HG03039 (cell line): Measurements from ENCODE around the gene RPL7A.
"Not testable (repeated sequence)": the region's sequence is repeated elsewhere in the genome, so short reads cannot be mapped to it uniquely, and the experiment has no call there.

Experiments
- ATAC-seq: cut with Tn5 transposase; IDR thresholded peaks from one replicate; pipeline ENCODE4 v1.9.1; 2021; ENCODE audit warnings: mild to moderate bottlenecking, moderate library complexity; ENCODE audit not compliant: unreplicated experiment

The RPL7A gene

DNA sequence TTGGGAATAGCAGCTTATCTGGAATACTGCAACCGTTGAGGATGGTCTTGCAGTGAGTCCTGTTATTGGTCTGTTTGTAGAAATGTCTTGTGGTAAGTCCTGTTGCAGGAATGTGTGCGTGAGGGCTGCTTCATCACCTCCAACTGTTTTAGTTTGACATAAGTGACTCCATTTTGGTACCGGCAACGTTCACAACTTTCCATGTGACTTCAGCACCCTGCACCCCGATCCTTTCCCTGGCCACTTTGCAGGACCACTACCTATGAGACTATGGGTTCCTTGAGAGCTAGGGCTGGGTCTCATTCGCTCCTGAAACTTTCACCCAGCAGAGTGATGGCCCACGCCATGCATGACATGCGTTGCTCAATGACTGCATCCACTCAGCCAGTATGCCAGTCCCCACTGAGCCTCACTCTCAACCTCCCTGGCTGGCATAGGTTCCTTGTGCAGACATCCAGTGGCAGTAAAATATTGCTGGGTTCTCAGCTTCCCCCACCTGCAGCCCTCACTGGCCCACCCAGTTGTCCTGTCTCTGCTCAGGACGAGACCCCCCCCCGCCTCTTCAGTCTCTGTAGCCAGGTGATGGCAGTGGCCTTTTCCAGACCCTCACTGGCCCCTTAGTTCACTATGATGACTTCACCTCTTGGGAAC is 20.1 kb upstream of the RPL7A start:
- no peak for ATAC-seq

DNA sequence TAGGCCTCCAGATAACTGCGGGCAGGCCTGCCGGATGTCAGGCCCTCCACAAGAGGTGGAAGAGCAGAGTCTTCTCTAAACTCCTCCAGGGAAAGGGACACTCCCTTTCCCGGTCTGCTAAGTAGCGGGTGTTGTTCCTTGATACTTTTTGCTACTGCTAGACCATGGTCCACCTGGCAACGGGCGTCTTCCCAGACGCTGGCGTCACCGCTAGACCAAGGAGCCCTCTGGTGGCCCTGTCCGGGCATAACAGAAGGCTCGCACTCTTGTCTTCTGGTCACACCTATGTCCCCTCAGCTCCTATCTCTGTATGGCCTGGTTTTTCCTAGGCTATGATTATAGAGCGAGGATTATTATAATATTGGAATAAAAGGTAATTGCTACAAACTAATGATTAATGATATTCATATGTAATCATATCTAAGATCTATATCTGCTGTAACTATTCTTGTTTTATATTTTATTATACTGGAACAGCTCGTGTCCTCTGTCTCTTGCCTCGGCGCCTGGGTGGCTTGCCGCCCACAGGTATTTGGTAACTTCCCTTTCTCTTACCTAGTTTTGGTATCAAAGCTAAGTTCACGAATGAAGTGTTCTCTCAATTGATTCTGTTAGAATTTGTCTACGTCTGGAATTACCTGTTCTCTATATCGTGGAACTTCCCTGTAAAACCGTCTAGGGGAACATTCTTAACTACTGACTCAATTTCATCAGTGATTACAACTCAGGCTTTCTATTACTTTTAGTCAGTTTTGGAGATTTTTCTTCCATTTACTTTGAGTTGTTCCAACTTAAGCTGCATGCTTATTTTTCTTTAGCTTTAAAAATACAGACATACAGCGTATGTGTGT is 18.5 kb upstream of the RPL7A start:
- not testable (repeated sequence) for ATAC-seq

DNA sequence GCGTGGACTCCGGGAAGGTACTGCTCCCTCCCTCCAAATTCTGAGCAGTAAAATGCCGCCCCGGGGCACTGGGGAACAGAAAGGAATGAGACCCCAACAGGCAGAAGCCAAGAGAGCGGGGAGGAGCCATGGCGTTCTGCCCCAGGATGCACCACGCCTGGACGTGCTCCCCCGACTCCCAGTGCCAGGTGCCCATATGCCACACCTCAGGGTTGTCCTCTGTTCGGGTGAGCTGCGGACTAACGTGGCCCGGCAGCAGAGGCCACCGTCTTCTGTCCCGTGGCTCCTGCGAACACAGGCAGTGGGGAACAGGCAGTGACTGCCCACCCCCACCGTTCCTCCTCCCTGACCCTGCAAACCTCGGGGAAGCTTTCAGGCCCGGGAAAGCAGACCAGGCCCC is 16.8 kb upstream of the RPL7A start:
- ATAC-seq: no peak

DNA sequence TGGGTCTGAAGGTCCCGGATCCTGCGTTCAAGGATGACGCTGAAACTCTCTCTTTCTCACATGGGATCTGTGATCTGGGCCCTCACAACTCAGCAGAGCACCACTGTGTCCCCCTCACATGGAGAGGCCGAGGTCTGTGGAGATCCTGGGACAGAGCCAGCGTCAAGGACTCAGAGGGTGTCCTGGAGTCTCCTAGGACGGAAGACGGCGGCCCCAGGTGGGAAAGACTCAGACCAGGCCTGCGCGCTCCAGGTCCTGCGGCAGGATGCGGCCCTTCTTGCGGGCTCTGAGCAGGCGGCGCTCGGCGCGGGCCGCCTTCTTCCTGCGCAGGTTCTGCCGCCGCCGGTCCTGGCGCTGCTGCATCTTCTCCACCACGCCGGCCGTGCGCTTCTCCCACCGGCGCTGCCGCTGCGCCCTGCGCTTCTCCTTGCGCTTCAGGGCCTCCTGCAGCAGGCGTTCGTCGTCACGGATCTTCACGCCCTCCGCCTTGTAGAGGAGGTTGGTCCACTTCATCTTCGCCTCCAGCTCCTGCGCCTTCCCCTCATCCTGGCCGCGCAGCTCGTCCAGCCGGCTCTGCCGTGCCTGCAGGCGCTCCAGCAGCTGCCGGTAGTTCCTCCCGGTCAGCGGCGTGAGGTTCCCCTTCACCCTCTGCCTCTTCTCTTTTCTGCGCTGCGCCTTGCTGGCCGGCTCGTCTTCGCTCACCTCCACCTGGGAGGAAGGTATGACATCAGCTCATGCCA is 16.2 kb upstream of the RPL7A start:
- ATAC-seq: no peak

DNA sequence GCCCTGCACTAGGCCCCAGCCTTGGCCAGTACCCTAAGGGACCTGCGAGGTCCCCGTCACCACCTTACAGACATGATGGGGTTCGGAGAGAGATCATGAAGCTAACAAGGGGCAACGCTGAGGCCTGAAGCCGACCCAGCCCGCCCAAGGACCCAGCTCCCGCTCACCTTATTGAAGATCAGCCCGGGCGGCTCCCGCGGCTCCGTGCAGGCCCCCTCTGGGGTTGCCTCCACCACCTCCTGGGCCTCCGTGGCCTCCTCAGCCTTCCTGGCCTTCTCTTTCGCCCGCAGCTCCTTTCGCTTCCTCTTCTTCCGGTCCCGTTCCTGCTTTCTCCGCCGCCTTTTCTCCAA is 15.7 kb upstream of the RPL7A start:
- ATAC-seq: no peak

DNA sequence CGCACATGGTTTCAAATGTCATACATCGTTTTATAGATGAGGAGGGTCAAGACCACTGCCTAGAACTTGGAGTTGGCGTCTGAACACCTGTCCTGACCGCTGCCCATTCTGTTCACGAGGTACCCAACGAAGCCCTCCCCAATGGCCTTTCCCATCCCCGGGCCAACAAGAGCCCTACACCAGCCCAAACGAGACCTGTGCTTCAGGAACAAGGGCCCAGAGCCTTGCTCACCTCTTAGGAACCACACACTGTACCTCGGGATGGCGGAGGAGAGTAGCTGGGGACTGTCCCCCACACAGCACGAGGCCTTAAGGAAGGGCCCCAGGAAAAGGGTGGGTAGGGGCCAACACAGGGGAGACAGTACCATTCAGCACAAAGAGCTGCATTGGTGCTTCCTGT is 15.0 kb upstream of the RPL7A start:
- ATAC-seq: no peak

DNA sequence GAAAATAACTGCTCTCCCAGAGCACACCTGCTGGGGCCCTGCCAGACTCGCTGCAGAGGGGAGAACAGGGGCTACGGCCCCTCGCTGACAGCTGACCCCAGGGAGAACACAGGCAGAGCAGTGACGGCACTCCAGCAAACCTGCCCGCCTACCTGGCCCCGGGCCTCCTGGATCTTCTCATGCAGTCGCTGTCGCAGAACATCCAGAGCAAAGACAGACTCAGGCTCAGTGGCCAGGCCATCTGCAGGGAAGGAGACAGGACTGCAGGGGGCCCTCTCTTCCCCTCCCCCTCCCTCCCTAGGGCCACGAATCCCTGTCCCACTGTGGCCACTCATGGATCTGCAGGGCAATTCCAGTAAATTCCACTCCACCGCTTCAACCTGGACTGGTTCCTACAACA is 14.5 kb upstream of the RPL7A start:
- ATAC-seq: no peak

DNA sequence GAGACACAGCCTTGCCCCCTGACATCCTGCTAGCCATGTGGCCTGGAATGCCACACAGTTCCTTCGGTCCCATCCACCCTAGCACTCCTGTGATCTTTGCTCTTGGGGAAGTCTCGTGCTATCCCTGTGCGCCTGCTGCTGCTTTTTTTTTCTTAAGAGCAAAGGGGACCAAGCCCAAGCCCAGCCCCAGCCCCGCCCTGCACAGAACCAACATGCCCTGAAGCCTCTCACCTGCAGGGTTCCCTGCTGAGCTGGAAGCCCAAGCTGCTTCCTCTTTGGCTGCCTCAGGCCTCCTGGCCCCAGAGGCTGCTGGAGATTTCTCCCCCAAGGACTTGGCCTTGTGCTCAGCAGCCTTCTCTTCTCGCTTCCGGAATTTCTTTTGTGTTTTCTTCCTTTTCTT is 13.9 kb upstream of the RPL7A start:
- ATAC-seq: no peak

DNA sequence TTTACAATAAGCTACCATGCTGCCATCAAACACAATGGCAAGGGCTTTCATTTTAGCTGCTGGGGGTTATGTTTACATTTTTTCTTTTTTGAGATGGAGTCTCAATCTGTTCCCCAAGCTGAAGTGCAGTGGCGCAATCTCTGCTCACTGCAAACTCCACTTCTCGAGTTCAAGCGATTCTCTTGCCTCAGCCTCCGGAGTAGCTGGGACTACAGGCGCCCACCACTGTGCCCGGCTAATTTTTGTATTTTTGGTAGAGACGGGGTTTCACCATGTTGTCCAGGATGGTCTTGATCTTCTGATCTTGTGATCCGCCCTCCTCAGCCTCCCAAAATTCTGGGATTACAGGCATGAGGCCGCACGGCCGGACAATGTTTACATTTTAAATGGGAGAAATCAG is 13.1 kb upstream of the RPL7A start:
- ATAC-seq: not testable (repeated sequence)

DNA sequence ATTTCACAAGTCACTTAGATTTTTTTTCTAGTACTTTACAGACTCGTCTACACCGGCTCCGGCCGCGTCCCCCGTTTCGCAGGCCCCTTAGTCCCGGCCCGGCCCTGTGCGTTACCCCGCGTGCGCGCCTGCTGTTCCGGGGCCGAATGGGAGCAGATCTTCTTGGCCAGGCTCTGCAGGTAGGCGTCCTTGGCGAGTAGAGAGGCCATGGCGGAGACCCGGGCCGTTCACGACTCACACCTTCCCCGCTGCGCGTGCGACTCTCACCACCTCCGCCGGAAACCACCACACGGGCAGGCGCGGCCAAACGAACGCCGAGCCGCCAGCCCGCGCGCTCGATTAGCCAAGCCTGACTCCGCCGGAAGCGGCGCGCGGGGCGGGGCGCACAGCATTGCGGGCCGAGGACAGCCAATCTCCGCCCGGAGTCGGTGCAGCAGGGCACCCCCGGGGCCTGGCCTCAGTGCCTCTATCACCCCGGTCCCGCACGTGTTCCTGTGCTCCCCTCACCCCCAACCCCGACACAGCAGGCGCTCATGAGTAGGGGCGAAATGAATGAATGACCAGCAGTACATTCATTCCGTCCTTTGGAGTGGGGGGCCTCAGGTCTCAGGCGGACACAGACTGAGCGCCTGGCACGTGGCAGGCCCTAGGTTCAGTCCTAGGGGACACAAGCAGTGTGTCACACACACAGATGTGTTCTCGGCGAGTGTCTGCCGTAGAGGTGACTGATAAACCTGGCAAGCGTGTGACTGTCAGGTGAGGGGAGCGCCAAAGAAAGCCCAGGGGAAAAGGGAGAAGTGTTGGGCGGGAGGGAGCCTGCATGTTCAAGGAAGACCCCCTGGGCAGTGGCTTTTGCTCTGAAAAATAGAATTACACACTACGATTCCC is 11.8 kb upstream of the RPL7A start, which contains the start of gene SURF6:
TSS of gene SURF6 (minus strand) at position 265 of the 888 bp plus-strand sequence. CDS start at position 209, 56 bp downstream.
- ATAC-seq: peak; percentile 84

DNA sequence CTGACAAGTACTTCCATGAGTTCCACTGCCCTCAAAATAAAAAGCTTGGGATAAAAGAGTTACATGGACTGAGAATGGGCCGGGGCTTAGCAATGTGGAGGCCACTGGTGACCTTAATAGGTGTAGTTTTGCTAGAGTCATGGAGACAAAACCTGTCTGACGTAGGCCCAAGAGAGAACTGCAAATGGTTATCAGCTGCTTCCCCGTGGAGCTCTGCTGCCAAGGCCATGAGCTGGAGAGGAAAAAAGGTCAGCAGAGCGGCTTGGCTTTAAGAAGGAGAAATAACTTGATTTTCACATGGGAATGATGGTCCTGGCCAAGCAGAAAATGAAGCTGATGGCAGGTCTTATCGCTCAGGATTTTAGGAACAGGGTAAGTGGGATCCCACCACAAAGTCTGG is 8.4 kb upstream of the RPL7A start:
- no peak for ATAC-seq

DNA sequence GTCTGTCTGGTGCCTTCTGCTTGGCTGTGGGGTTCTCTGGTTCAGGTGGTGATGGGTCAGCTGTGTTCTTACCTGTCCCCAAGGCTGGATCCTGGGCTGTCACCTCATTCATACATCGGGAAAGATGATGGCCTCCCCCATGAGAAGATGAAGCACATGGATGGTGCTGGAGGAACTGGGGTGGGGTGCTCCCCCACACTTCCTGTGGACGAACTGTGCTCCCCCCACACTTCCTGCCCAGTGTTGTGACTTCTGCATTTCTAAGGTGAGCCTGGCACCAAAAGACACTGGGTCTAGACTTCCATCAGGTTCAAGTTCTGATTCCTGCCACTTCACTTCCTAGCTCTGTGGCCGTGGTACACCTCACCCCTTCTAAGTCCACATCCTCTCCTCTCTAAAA is 7.8 kb upstream of the RPL7A start:
- ATAC-seq: no peak

DNA sequence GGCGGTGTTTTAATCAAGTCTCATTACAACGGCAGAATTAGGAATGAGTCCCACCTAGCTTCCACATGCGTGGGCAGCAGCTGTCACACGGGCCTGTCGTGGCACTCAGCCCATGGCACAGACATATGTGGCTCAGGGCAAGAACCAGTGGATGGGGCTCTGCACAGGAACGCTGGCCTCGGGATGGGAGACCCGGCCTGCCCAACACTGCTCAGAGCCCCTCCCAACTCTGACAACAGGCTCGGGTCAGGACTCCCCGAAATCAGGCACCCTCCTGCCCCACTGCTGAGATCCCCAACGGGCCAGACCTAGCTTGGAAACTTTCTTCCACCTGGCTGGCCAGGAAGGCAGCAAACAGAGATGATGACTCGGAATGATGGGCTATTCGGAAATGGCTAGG is 7.1 kb upstream of the RPL7A start:
- no peak for ATAC-seq

DNA sequence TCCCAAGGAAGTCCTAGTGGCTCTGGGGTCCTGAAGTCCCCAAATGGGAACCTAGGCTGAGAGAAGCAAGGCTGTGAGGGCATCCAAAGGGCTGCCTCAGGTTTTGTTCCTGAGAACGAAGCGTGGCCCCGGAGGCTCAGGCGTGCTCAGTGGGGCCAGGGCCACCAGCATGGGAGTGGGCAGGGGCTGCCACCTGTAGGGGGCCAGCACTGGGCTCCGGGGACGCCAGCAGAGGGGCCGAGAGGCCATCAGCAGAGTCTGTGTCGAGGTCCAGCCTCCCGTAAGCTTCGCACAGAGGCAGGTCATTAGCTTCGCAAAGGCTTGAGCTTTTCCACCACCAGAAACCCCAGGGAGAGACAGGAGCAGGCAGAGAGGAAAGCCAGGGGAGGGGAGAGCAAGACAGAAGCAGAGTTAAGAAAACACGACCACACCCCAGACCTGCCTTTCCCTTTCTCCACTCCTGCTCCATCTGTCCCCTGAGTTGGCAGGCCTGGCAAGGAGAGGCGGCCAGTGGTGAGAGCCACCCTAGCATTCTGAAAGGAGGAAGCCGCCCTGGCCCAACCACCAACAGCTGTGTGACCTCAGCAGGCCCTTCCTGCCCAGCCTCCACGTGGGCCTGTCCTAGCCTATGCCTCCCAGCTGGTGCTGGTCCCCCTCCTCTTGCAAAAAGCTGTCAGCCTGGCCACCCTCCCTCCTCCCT is 6.5 kb upstream of the RPL7A start:
- no peak for ATAC-seq

DNA sequence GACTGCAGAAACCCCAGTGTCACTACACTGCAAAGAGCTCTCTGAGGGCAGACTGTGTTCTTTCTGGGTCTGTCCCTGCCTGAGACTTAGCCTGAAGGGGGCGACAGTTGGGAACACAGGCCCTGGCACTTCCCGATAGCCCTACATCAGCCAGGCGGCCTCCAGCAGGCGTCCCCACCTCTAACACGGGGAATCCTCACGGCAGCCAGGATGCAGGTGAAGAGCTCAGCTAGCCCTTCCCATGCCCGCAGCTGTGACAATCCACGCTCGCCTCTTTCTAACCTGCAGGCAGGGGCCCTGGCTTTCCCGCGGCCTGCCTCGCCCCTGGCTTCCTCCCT is 6.0 kb upstream of the RPL7A start:
- no peak for ATAC-seq

DNA sequence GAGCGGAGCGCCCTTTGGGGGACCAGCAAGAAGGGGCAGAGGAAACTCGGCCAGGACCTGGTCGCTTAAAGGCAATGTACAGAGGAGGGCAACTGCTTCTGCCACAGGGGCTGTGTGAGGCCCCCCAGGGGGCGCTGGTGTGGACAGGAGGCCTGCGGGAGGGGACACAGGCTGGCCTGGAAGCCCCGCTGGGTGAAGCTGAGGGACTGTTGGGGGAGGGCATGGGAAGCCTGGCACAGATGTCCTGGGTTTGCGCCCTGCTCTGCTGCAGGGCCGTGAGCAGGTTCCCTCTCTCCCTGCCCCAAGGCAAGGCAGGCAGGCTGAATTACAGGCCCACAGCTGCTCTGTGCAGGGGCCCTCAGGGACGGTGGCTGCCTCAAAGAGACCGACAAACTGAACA is 5.4 kb upstream of the RPL7A start:
- no peak for ATAC-seq

DNA sequence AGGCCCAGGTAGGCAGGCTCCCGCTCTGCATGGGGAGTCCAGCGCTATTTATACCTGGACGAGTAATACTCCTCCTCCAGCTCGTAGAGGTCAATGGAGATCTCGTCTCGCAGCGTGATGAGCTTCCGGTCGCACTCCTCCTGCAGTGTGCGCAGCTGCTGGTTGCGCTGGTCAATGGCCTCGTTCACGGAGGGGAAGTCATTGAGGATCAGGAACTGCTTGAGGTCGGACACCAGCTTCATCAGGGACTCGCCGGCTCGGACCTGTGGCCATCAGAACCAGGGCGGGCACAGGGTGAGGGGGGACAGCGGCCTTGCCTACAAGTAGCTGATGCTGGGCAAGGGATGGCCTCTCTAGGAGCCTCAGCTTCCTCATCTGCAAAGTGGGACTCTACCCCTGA is 3.9 kb upstream of the RPL7A start:
- no peak for ATAC-seq

DNA sequence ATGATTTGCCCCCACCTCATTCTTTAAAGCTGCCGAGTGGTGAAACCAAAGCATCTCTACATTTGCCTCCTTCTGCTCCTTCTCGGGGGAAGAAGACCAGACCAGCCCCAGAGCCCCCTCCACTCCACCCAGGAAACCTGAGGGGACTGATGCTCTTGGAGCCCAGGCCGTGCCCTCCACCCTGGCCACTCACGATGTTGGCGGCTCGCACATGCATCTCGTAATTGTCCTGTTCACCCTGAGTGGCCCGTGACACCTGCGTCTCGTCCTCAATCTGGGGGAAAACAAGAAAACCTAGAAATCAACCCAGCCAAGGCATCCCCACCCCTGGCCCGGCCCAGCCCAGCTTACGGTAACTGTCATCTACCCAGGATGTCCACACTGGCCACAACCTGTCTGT is 3.0 kb upstream of the RPL7A start:
- no peak for ATAC-seq

DNA sequence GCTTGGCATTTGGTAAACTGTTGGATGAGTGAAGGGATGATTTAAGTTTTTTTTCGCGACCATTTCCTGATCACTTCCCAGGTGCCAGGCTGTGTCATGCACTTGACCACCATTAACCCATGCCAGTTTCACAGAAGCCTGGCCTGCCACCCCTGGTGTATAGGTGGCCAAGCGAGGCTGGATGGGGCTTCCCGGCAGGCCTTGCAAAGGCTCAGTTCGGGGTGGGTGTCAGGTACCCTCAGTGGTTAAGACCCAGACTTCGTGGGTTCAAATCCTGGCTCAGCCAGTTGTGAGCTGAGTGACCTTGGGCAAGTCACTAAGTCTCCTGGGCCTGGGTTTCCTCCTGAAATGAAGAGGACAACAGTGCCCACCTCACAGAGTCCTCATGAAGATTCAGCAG is 2.4 kb upstream of the RPL7A start:
- no peak for ATAC-seq

DNA sequence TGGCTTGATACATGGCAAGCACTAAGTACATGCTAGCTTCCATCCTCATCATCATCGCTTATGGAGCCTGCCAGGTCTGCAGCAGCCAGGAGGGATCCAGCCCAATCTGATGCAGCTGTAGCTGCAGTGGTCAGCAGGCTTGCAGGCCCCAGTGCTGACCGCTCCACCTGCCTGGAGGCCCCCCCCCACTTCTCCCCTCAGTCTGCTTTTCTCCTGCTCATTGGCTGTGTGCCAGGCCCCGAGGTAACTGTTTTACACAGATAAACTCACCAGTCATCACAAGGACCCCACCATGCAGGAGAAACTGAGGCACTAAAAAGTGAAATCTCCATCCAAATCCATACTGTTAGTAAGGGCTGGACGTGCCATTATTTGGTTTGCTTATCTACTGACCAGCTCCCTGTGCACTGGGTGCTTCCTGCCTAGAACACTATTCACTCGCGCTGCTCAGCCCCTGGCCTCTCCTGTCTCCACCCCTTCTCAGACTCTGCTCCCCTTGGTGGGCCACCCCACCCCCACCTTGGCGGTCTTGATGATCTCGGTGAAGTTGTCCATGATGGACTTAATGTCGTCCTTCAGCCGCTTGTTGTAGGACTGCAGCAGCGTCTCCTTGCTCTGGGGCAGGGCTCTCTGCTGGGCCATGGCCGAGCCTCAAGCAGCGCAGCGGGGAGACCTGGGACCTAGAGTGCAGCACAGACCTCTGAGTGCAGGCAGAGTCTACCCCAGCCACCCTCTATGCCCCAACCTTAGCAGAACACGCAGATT is 1.8 kb upstream of the RPL7A start:
- ATAC-seq: no peak
